IMR-90 (cell line): ENCODE measurements around the gene DMD. TPM values are rescaled to one million over a fixed set of nuclear protein-coding genes. Genes with fewer than 3 reads are reported as not detected.

Experiments
- ATAC-seq: fragments of 200-7000 bp; cut with Tn5 transposase; 2 replicates; pipeline ENCODE4 v1.9.1; 2020; ENCODE audit warnings: low read depth, mild to moderate bottlenecking, moderate library complexity
- BruUV-seq: library from RNA; stranded (reverse); fragments of 400-500 nt; replicated peaks from 2 replicates; lab custom pipeline; 2021; lab: Mats Ljungman, UMichigan
- CTCF ChIA-PET: fragments of 300-600 bp; formaldehyde crosslinking; extraction: SDS; loops from one replicate; lab custom pipeline; 2021; ENCODE audit warnings: antibody characterized with exemption; lab: Yijun Ruan, JAX
- POLR2A ChIA-PET: fragments of 300-600 bp; sonication (Branson Sonifier 250); formaldehyde crosslinking; loops from one replicate; lab custom pipeline; 2022; ENCODE audit warnings: antibody characterized with exemption; ENCODE audit not compliant: unreplicated experiment; lab: Charles Lee
- DNase-seq: peaks from one replicate; pipeline ENCODE4 v3.0.0; 2013
- H2AFZ ChIP-seq: replicated peaks from 2 replicates; pipeline ENCODE3; 2013; ENCODE audit warnings: low read length, mild to moderate bottlenecking; ENCODE audit not compliant: poor library complexity
- H2AK5ac ChIP-seq: 2 replicates; pipeline ENCODE4 v1.6.1; 2013; ENCODE audit warnings: low read depth, low read length, inconsistent platforms
- H2AK9ac ChIP-seq: replicated peaks from 2 replicates; pipeline ENCODE3; 2013; ENCODE audit warnings: mild to moderate bottlenecking, low read depth, low read length, moderate library complexity; ENCODE audit not compliant: poor library complexity
- H2BK120ac ChIP-seq: 2 replicates; pipeline ENCODE4 v1.6.1; 2013; ENCODE audit warnings: low read depth, low read length, inconsistent platforms
- H2BK15ac ChIP-seq: 3 replicates; pipeline ENCODE4 v1.6.1; 2013; ENCODE audit warnings: low read depth, low read length, inconsistent platforms
- H2BK20ac ChIP-seq: 2 replicates; pipeline ENCODE4 v1.6.1; 2013; ENCODE audit warnings: low read depth, mild to moderate bottlenecking, inconsistent platforms, low read length, moderate library complexity
- H2BK5ac ChIP-seq: 2 replicates; pipeline ENCODE4 v1.6.1; 2013; ENCODE audit warnings: mild to moderate bottlenecking, low read depth, low read length, inconsistent platforms; ENCODE audit not compliant: poor library complexity, severe bottlenecking
- H3K14ac ChIP-seq: replicated peaks from 2 replicates; pipeline ENCODE4 v1.6.1; 2013; ENCODE audit warnings: low read depth, low read length, inconsistent platforms
- H3K18ac ChIP-seq: 2 replicates; pipeline ENCODE4 v1.6.1; 2013; ENCODE audit warnings: low read depth, low read length, control low read depth
- H3K23ac ChIP-seq: 2 replicates; pipeline ENCODE4 v1.6.1; 2013; ENCODE audit warnings: low read depth, low read length, inconsistent platforms
- H3K27ac ChIP-seq: 2 replicates; pipeline ENCODE4 v1.5.1; 2013; ENCODE audit warnings: mild to moderate bottlenecking, control low read depth, low read length; ENCODE audit not compliant: insufficient read depth
- H3K27me3 ChIP-seq: 2 replicates; pipeline ENCODE4 v1.6.1; 2013; ENCODE audit warnings: low read length; ENCODE audit not compliant: control insufficient read depth, insufficient read depth
- H3K36me3 ChIP-seq: 2 replicates; pipeline ENCODE4 v1.6.1; 2013; ENCODE audit warnings: low read length, mixed read lengths; ENCODE audit not compliant: control insufficient read depth, insufficient read depth
- H3K4ac ChIP-seq: 2 replicates; pipeline ENCODE4 v1.6.1; 2013; ENCODE audit warnings: low read depth, low read length, inconsistent platforms
- H3K4me1 ChIP-seq: 2 replicates; pipeline ENCODE4 v1.6.1; 2013; ENCODE audit warnings: low read length, mixed read lengths; ENCODE audit not compliant: control insufficient read depth, insufficient read depth
- H3K4me2 ChIP-seq: 2 replicates; pipeline ENCODE4 v1.6.1; 2013; ENCODE audit warnings: low read depth, mild to moderate bottlenecking, control low read depth, low read length, moderate library complexity
- H3K4me3 ChIP-seq: 2 replicates; pipeline ENCODE4 v1.5.1; 2013; ENCODE audit warnings: low read depth, mild to moderate bottlenecking, control low read depth, low read length, moderate library complexity; ENCODE audit not compliant: insufficient read depth
- H3K56ac ChIP-seq: 2 replicates; pipeline ENCODE4 v1.6.1; 2013; ENCODE audit warnings: low read length, inconsistent platforms; ENCODE audit not compliant: insufficient read depth; ENCODE audit errors: extremely low read depth
- H3K79me1 ChIP-seq, 2 experiments: 2 replicates each; pipeline ENCODE4 v1.6.1; 2013; ENCODE audit warnings: low read length in 2 of 2, inconsistent platforms in 1 of 2, low read depth in 1 of 2
- H3K9ac ChIP-seq: 2 replicates; pipeline ENCODE4 v1.6.1; 2013; ENCODE audit warnings: low read depth, low read length, control low read depth
- H3K9me1 ChIP-seq: 2 replicates; pipeline ENCODE4 v1.6.1; 2013; ENCODE audit warnings: low read length, inconsistent platforms; ENCODE audit not compliant: insufficient read depth
- H3K9me3 ChIP-seq: 2 replicates; pipeline ENCODE4 v1.6.1; 2013; ENCODE audit warnings: low read length; ENCODE audit not compliant: control insufficient read depth, insufficient read depth
- H4K20me1 ChIP-seq: 2 replicates; pipeline ENCODE4 v1.6.1; 2013; ENCODE audit warnings: low read length, inconsistent platforms; ENCODE audit not compliant: insufficient read depth
- H4K5ac ChIP-seq: 2 replicates; pipeline ENCODE4 v1.6.1; 2013; ENCODE audit warnings: mild to moderate bottlenecking, low read depth, low read length, control low read depth
- H4K8ac ChIP-seq, 2 experiments: 2 replicates each; pipeline ENCODE4 v1.6.1; 2013; ENCODE audit warnings: low read depth in 2 of 2, low read length in 2 of 2, control low read depth in 1 of 2, inconsistent platforms in 1 of 2
- H4K91ac ChIP-seq: 2 replicates; pipeline ENCODE4 v1.6.1; 2013; ENCODE audit warnings: low read depth, low read length, inconsistent platforms; ENCODE audit not compliant: insufficient read depth
- BHLHE40 ChIP-seq: fragments of 150-350 bp; IDR thresholded peaks from 2 replicates; pipeline ENCODE4 v1.6.1; 2016; ENCODE audit warnings: mild to moderate bottlenecking, low read depth, low read length
- MAZ ChIP-seq: IDR thresholded peaks from 2 replicates; pipeline ENCODE4 v1.6.1; 2012; ENCODE audit warnings: low read depth, mild to moderate bottlenecking, low read length, improper control_type of control experiment, moderate library complexity, borderline replicate concordance
- NFE2L2 ChIP-seq: fragments of 150-350 bp; IDR thresholded peaks from 2 replicates; pipeline ENCODE4 v1.6.1; 2016; ENCODE audit warnings: low read depth, mild to moderate bottlenecking, low read length
- WGBS, 2 experiments: methylation state at CpG; one replicate each; pipeline versions ENCODE4 v1.1.5 to v1.1.7; 2013; ENCODE audit warnings: missing lambda C conversion rate in 2 of 2; ENCODE audit not compliant: insufficient read length in 1 of 2; ENCODE audit errors: extremely low coverage in 2 of 2; 5-methylcytosine and 5-hydroxymethylcytosine counted together
- dilution Hi-C: fragments of 300-500 bp; cut with HindIII; formaldehyde crosslinking; loops from one replicate; pipeline ENCODE4 v1.14.3; 2018; ENCODE audit warnings: low sequenced_read_pairs; ENCODE audit not compliant: unreplicated experiment
- in situ Hi-C: fragments of 300-500 bp; cut with MboI; formaldehyde crosslinking; loops from 3 replicates; pipeline ENCODE4 v1.14.3; 2019; ENCODE audit warnings: low sequenced_read_pairs, inconsistent platforms, mixed read lengths
- intact Hi-C: fragments of 100-400 bp; cut with micrococcal nuclease; formaldehyde crosslinking; loops from 2 replicates; pipeline ENCODE4 v1.10.0; 2022
- polyA plus RNA-seq, 3 experiments: library from polyadenylated mRNA; depleted of rRNA; stranded (reverse); fragments of >200 nt; gene quantifications; 2 replicates each; pipeline ENCODE4 v1.2.3, GENCODE V29; 2012; ENCODE audit warnings: low replicate concordance in 1 of 3
- total RNA-seq: library from RNA; depleted of rRNA; stranded (reverse); fragments of >200 nt; gene quantifications from 2 replicates; pipeline ENCODE4 v1.2.3, GENCODE V29; 2012
- TF ChIP-seq, protein P1 (sequence below): fragments of 150-350 bp; IDR thresholded peaks from 2 replicates; pipeline ENCODE4 v1.6.1; 2016; ENCODE audit warnings: low read depth, mild to moderate bottlenecking, low read length, moderate library complexity, borderline replicate concordance

Gene DMD
- total and polyA plus RNA-seq, 2 of the 4 experiments (the other 2 are of a cell fraction): 6.6 to 11.8 TPM

DNA sequence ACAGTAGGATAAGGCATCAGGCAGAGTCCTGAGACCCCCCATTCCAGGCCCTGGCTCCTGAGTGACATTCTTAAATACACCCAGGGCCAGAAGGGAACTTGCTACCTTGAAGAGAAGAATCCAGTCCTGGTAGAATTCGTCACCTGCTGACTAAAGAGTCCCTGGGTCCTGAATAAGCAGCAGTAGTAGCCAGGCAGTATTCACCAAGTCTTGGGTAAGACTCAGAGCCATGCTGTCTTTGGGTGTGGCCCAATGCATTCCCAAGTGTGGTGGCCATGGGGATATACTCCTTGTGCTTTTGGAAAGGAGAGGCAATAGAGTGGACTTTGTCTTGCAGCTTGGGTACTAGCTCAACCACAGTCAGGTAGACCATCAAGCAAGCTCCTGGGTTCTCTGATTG is 359.1 kb downstream of the DMD start:
- no peak overlapping the region for H3K23ac ChIP-seq
- dilution Hi-C loops (no loop called here), in situ Hi-C loops (no loop called here), intact Hi-C loops (no loop called here)
- no peak overlapping the region for H2BK20ac ChIP-seq
- TF ChIP-seq BHLHE40 (no peak), NFE2L2 (no peak), MAZ (no peak)
- TF ChIP-seq, protein P1, sequence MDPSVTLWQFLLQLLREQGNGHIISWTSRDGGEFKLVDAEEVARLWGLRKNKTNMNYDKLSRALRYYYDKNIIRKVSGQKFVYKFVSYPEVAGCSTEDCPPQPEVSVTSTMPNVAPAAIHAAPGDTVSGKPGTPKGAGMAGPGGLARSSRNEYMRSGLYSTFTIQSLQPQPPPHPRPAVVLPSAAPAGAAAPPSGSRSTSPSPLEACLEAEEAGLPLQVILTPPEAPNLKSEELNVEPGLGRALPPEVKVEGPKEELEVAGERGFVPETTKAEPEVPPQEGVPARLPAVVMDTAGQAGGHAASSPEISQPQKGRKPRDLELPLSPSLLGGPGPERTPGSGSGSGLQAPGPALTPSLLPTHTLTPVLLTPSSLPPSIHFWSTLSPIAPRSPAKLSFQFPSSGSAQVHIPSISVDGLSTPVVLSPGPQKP: no peak
- H2AK5ac ChIP-seq: no peak overlapping the region
- H4K20me1 ChIP-seq: no peaks in the 10 kb centered on the region
- H4K5ac ChIP-seq: no peak overlapping the region
- no peak overlapping the region for H4K91ac ChIP-seq
- H3K36me3 ChIP-seq: no peaks in the 10 kb centered on the region
- ChIA-PET CTCF (no interaction called here), POLR2A (no interaction called here)
- no peaks in the 10 kb centered on the region for H3K4me1 ChIP-seq
- no peak overlapping the region for H3K4ac ChIP-seq
- no peak overlapping the region for H3K18ac ChIP-seq
- H3K9me3 ChIP-seq: peaks cover 2% of the 10 kb centered on the region; the same call in 1 of the 2 replicates
- no peak overlapping the region for H3K4me3 ChIP-seq
- no peak overlapping the region for H2BK15ac ChIP-seq
- DNase-seq (no peak), ATAC-seq (no peak)
- H4K8ac ChIP-seq: no peak overlapping the region
- no TSS peak for BruUV-seq
- H2AK9ac ChIP-seq: no peak overlapping the region
- H3K56ac ChIP-seq: no peak overlapping the region
- no peak overlapping the region for H3K27ac ChIP-seq
- no peak overlapping the region for H3K9ac ChIP-seq
- no peak overlapping the region for H3K4me2 ChIP-seq
- no peaks in the 10 kb centered on the region for H3K27me3 ChIP-seq
- no peak overlapping the region for H2BK5ac ChIP-seq
- no peak overlapping the region for H2BK120ac ChIP-seq
- WGBS, 2 experiments: no CpG with 5 or more reads among the region's 1 CpG
- no peaks in the 10 kb centered on the region for H3K79me1 ChIP-seq
- no peak overlapping the region for H2AFZ ChIP-seq
- no peak overlapping the region for H3K14ac ChIP-seq
- H3K9me1 ChIP-seq: no peaks in the 10 kb centered on the region
